HG02678 (cell line): ENCODE data around the gene DAZAP1.
"Not testable (repeated sequence)": the region's sequence is repeated elsewhere in the genome, so short reads cannot be mapped to it uniquely, and the experiment has no call there.

Experiments used
- ATAC-seq: cut with Tn5 transposase; IDR thresholded peaks from one replicate; pipeline ENCODE4 v1.9.1; 2021; ENCODE audit warnings: mild to moderate bottlenecking, moderate library complexity; ENCODE audit not compliant: unreplicated experiment

DAZAP1 gene

GRCh38 chr19:1409204-1410005 is 2.0 kb downstream of the DAZAP1 start:
- ATAC-seq = no peak

DNA sequence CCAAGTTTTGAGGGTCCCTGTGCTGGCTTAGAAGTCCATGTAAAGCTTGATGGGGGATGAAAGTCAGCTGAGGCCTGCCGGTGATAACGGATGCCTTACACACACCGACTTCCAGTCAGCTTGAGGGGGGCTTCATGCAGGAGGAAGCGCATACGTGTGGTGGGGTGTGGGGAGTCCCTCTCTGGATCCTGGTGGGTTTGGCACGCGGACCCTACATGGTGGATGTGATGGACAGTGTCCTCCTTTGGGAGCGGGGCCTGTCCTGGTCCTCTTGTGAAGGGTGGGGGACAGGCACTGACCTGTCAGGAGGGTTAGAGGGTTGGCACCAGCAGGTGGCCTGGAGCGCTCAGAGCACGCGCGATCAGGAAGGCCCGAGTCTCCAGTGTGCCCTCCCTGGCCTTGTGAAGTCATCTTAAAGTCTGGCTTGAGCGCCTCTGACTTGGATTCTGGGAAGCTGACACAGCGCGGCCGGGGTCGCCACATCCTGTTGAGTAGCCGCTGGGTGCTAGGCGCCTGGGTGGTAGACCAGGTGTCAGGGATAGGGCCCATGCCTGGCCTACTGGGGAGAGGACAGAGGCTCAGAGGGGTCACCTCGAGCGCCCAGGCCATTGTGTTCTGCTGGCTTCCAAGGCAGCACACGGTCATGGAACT is 2.9 kb downstream of the DAZAP1 start:
- no peak for ATAC-seq

GRCh38 chr19:1410789-1411188 is 3.4 kb downstream of the DAZAP1 start:
- ATAC-seq = no peak

- ATAC-seq = no peak
Observed at GRCh38 chr19:1411255-1412191, 4.1 kb downstream of the DAZAP1 start.

- no peak for ATAC-seq
Observed at GRCh38 chr19:1412323-1412923, 5.0 kb downstream of the DAZAP1 start.

GRCh38 chr19:1412995-1413800 is 5.8 kb downstream of the DAZAP1 start:
- ATAC-seq = no peak

- ATAC-seq = no peak
Observed at GRCh38 chr19:1416014-1416841, 8.8 kb downstream of the DAZAP1 start.

GRCh38 chr19:1417145-1417544 is 9.8 kb downstream of the DAZAP1 start:
- ATAC-seq = no peak

- ATAC-seq = no peak
Observed at GRCh38 chr19:1417681-1418495, 10.5 kb downstream of the DAZAP1 start.

DNA sequence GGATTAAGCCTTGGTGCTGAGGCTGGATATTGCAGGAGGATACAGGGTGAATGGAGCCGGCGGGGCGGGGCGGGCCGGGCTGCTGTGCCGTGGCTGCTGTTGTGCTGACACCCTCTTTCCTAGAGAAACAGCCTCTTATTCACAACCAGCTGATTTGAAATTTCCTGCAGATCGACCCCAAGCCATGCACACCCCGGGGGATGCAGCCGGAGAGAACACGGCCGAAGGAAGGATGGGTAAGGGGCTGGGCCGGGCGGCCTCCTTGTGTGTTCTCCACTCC is 11.1 kb downstream of the DAZAP1 start:
- ATAC-seq = no peak

- ATAC-seq = no peak
Observed at GRCh38 chr19:1418951-1419738, 11.8 kb downstream of the DAZAP1 start.

- ATAC-seq = not testable (repeated sequence)
Observed at GRCh38 chr19:1420085-1420484, 12.7 kb downstream of the DAZAP1 start.

DNA sequence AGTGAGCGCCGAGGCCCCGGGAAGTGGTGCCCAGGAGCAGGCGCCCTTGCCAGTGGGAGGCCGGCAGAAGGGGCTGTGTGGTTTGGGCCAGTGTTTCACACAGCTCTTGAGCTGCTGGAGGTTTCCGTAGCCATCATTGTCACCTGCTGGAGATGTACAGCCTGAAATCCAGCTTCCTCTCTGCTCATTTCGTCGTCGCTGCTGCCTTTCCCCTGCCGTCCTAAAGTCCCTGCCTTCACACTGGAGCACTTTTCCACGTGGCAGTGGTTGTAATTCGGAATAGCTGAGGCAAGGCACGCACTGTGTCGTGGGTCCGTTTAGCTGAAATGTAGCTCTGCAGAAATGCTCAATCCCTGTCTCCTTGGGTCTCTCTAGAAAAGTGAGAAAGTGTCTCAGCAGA is 13.2 kb downstream of the DAZAP1 start:
- no peak for ATAC-seq

- no peak for ATAC-seq
Observed at GRCh38 chr19:1421218-1421957, 14.0 kb downstream of the DAZAP1 start.

GRCh38 chr19:1421958-1422305 is 14.5 kb downstream of the DAZAP1 start:
- no peak for ATAC-seq

- ATAC-seq = no peak
Observed at GRCh38 chr19:1422360-1422759, 15.0 kb downstream of the DAZAP1 start.

DNA sequence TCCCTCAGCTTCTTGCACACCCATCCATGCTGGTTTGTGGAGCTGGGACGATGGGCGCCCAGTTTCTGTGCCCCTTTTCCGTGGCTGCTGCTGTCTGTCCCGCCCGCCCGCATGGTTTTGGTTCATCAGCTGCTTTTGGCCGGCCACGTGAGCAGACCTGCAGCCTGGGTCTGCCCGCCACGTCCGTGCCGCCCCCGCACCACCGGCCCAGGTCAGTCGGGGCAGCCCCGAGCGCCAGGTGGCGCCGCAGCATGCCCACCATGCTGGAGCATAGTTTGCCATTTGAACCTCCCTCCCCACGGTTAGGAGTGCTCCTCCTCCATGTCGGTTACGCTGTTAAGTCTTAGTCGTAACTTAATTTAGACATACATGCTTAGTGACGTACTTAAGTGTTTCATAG is 15.6 kb downstream of the DAZAP1 start:
- no peak for ATAC-seq
